Stomach smooth muscle (tissue), 2 donors: ENCODE results near the gene MAVS.

Experiments used
- H3K27ac ChIP-seq: one replicate; pipeline ENCODE4 v1.7.0; 2013; ENCODE audit warnings: mild to moderate bottlenecking, low read length, inconsistent platforms
- H3K27me3 ChIP-seq, 2 donors: one replicate each; pipeline ENCODE4 v1.7.0; 2013; ENCODE audit warnings: low read length in 2 of 2; ENCODE audit not compliant: insufficient read depth in 2 of 2, control insufficient read depth in 1 of 2
- H3K36me3 ChIP-seq, 2 donors: one replicate each; pipeline ENCODE4 v1.7.0; 2013; ENCODE audit warnings: low read length in 2 of 2; ENCODE audit not compliant: control insufficient read depth in 2 of 2, insufficient read depth in 2 of 2
- H3K4me1 ChIP-seq: one replicate; pipeline ENCODE4 v1.7.0; 2013; ENCODE audit warnings: low read length; ENCODE audit not compliant: control insufficient read depth, insufficient read depth
- H3K4me3 ChIP-seq, 2 donors: one replicate each; pipeline ENCODE4 v1.7.0; 2013; ENCODE audit warnings: low read length in 2 of 2
- H3K9ac ChIP-seq, 2 donors: one replicate each; pipeline ENCODE4 v1.7.0; 2013; ENCODE audit warnings: low read length in 2 of 2, mild to moderate bottlenecking in 1 of 2
- H3K9me3 ChIP-seq, 2 donors: one replicate each; pipeline ENCODE4 v1.7.0; 2013; ENCODE audit warnings: low read length in 2 of 2; ENCODE audit not compliant: control insufficient read depth in 2 of 2
- donor health status: healthy.
- donor health status: Pancreatic carcinoma.

Gene MAVS

DNA sequence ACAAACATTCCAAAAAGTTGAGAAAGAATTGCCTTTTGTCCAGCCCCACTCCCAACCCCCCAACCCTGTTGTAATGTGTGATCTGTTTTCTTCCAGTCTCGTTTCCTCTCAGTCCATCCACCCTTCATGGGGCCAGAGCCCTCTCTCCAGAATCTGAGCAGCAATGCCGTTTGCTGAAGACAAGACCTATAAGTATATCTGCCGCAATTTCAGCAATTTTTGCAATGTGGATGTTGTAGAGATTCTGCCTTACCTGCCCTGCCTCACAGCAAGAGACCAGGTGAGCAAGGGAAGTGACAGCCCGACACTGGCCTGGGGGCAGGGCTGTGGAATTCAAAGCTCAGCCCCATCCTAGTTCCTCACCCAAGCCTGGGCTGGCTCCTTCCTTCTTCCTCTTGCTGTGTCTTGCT, 7.8 kb downstream of the MAVS start:
- H3K27me3 ChIP-seq: no peaks in the 10 kb centered on the region
- no peak overlapping the region for H3K4me3 ChIP-seq
- no peaks in the 10 kb centered on the region for H3K9me3 ChIP-seq
- peaks cover 3% of the 10 kb centered on the region for H3K4me1 ChIP-seq
- H3K36me3 ChIP-seq: peaks cover 13 to 18% of the 10 kb centered on the region in 2 donors
- no peak overlapping the region for H3K9ac ChIP-seq
- H3K27ac ChIP-seq: no peak overlapping the region

- H3K4me1 ChIP-seq: peaks cover 3% of the 10 kb centered on the region
- H3K36me3 ChIP-seq: peaks cover 26 to 32% of the 10 kb centered on the region in 2 donors
- H3K9ac ChIP-seq: no peak overlapping the region
- H3K9me3 ChIP-seq: peaks cover 0 to 4% of the 10 kb centered on the region in 2 donors
- H3K27me3 ChIP-seq: no peaks in the 10 kb centered on the region
- H3K27ac ChIP-seq: no peak overlapping the region
- H3K4me3 ChIP-seq: no peak overlapping the region
Measured at GRCh38 chr20:3857405-3857804, 10.8 kb downstream of the MAVS start.

DNA sequence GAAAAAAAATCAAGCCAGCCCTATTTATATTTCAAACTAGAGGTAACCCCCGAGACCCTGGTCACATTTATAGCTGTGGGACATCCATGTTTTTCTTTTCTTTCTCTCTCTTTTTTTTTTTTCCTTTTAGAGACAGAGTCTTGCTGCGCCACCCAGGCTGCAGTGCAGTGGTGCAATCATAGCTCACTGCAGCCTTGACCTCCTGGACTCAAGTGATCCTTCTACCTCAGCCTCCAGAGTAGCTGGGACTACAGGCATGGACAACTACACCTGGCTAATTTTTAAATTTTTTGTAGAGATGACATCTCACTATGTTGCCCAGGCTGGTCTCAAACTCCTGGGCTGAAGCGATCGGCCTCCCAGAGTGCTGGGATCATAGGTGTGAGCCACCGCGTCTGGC, 12.1 kb downstream of the MAVS start:
- peaks cover 39 to 44% of the 10 kb centered on the region in 2 donors for H3K36me3 ChIP-seq

DNA sequence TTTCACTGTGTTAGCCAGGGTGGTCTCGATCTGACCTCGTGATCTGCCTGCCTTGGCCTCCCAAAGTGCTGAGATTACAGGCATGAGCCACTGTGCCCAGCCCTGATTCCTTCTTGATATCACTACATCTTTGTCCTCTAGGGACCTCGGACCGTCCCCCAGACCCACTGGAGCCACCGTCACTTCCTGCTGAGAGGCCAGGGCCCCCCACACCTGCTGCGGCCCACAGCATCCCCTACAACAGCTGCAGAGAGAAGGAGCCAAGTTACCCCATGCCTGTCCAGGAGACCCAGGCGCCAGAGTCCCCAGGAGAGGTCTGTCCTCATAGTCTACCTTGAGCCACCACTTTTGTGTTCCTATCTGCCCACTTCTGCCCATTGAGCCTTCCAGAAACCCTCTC, 14.6 kb downstream of the MAVS start:
- Histone ChIP-seq H3K9me3 (peaks cover 0 to 4% of the 10 kb centered on the region in 2 donors), H3K4me3 (no peak overlapping the region), H3K9ac (no peak overlapping the region)

More for the DNA sequence above, 12.1 kb downstream of the MAVS start:
- H3K9me3 ChIP-seq: peaks cover 0 to 4% of the 10 kb centered on the region in 2 donors
- peaks cover 3% of the 10 kb centered on the region for H3K4me1 ChIP-seq
- H3K27me3 ChIP-seq: no peaks in the 10 kb centered on the region
- H3K4me3 ChIP-seq: no peak overlapping the region
- no peak overlapping the region for H3K9ac ChIP-seq
- H3K27ac ChIP-seq: no peak overlapping the region

GRCh38 chr20:3862333-3862732, 15.7 kb downstream of the MAVS start:
- Histone ChIP-seq H3K4me3 (no peak overlapping the region), H3K9me3 (peaks cover 0 to 4% of the 10 kb centered on the region in 2 donors), H3K27me3 (no peaks in the 10 kb centered on the region), H3K4me1 (peaks cover 2% of the 10 kb centered on the region), H3K9ac (no peak overlapping the region), H3K27ac (no peak overlapping the region), H3K36me3 (peaks cover 60 to 64% of the 10 kb centered on the region in 2 donors)

More for the DNA sequence above, 14.6 kb downstream of the MAVS start:
- Histone ChIP-seq H3K27me3 (no peaks in the 10 kb centered on the region), H3K27ac (no peak overlapping the region), H3K36me3 (peaks cover 56 to 59% of the 10 kb centered on the region in 2 donors), H3K4me1 (no peaks in the 10 kb centered on the region)

GRCh38 chr20:3863317-3863716, 16.7 kb downstream of the MAVS start:
- H3K27me3 ChIP-seq: no peaks in the 10 kb centered on the region

GRCh38 chr20:3864518-3864917, 17.9 kb downstream of the MAVS start:
- Histone ChIP-seq H3K9ac (no peak overlapping the region), H3K4me1 (peaks cover 2% of the 10 kb centered on the region), H3K36me3 (peaks cover 52 to 58% of the 10 kb centered on the region in 2 donors), H3K4me3 (no peak overlapping the region), H3K27ac (no peak overlapping the region), H3K9me3 (peaks cover 0 to 4% of the 10 kb centered on the region in 2 donors), H3K27me3 (no peaks in the 10 kb centered on the region)

More at GRCh38 chr20:3863317-3863716, 16.7 kb downstream of the MAVS start:
- Histone ChIP-seq H3K9me3 (peaks cover 0 to 4% of the 10 kb centered on the region in 2 donors), H3K9ac (no peak overlapping the region), H3K27ac (no peak overlapping the region), H3K36me3 (peaks cover 52 to 58% of the 10 kb centered on the region in 2 donors), H3K4me1 (peaks cover 2% of the 10 kb centered on the region), H3K4me3 (no peak overlapping the region)

DNA sequence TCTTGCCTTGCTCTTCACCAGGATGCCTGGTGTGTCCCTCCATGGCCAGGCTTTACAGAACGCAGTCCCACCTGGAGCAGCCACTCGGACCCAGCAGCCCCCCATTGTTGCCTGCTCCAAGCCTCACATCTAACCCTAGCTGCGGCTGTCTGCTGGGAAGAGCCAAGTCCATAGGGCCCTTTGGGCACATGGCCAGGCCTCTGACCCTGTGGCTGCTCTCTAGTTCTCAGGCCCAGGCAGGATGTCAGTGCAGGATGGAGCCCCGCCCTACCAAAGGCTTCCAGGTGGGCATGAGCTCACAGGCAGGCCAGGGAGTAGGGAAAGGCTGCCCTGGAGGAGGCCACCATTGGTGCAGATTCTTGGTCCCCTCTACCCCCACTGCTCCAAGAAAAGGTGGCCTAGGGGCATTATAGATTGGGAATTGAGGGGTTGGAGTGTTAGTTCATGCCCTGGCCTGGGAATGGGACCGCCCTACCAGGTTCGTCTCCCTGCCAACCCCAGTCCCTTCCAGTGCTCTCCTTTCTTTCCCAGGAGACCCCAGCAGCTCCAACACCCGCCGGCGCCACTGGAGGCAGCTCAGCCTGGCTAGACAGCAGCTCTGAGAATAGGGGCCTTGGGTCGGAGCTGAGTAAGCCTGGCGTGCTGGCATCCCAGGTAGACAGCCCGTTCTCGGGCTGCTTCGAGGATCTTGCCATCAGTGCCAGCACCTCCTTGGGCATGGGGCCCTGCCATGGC, 18.7 kb downstream of the MAVS start:
- Histone ChIP-seq H3K27ac (no peak overlapping the region), H3K36me3 (peaks cover 52 to 57% of the 10 kb centered on the region in 2 donors), H3K4me3 (no peak overlapping the region), H3K4me1 (peaks cover 2% of the 10 kb centered on the region), H3K27me3 (no peaks in the 10 kb centered on the region), H3K9me3 (peaks cover 0 to 4% of the 10 kb centered on the region in 2 donors), H3K9ac (no peak overlapping the region)

DNA sequence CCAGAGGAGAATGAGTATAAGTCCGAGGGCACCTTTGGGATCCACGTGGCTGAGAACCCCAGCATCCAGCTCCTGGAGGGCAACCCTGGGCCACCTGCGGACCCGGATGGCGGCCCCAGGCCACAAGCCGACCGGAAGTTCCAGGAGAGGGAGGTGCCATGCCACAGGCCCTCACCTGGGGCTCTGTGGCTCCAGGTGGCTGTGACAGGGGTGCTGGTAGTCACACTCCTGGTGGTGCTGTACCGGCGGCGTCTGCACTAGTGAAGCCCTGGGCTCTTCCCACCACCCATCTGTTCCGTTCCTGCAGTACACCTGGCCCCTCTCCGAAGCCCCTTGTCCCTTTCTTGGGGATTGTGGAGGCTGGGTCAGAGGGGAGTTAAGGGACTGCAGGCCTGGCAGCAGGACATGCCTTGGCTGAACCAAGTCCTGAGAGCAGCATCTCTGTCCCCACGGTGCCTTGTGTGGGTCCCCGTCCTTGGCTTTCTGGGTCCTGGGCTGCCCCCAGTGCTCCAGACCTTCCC, 19.3 kb downstream of the MAVS start:
- peaks cover 0 to 4% of the 10 kb centered on the region in 2 donors for H3K9me3 ChIP-seq
- peaks cover 2% of the 10 kb centered on the region for H3K4me1 ChIP-seq
- no peak overlapping the region for H3K27ac ChIP-seq
- H3K27me3 ChIP-seq: no peaks in the 10 kb centered on the region
- H3K9ac ChIP-seq: no peak overlapping the region
- H3K4me3 ChIP-seq: no peak overlapping the region
- H3K36me3 ChIP-seq: peaks cover 52 to 57% of the 10 kb centered on the region in 2 donors

DNA sequence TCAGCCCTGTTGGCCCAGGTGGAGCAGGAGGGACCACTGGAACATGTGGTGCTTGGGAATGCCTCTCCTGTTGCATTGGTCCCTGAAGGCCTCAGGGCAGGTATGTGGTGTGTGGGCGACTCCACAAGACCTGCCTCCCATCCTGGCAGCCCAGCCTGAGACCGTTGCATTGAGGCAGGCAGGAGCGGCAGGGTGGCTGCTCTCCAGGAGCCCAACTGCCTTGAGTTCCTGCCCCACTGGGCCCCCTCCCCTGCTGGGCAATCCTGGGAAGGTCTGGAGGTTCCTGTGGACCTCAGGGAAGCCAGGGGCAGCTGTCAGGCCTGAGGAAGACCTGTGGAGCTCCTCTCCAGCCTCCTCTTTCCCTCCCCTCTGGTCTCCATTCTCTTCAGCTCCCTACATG, 19.8 kb downstream of the MAVS start:
- no peak overlapping the region for H3K9ac ChIP-seq
- H3K27me3 ChIP-seq: no peaks in the 10 kb centered on the region
- no peak overlapping the region for H3K27ac ChIP-seq

GRCh38 chr20:3867802-3868201, 21.2 kb downstream of the MAVS start:
- Histone ChIP-seq H3K27me3 (no peaks in the 10 kb centered on the region), H3K27ac (no peak overlapping the region), H3K9ac (no peak overlapping the region), H3K9me3 (no peaks in the 10 kb centered on the region), H3K36me3 (peaks cover 40 to 43% of the 10 kb centered on the region in 2 donors), H3K4me3 (no peak overlapping the region), H3K4me1 (peaks cover 5% of the 10 kb centered on the region)

More for the DNA sequence above, 19.8 kb downstream of the MAVS start:
- no peak overlapping the region for H3K4me3 ChIP-seq
- peaks cover 4% of the 10 kb centered on the region for H3K4me1 ChIP-seq
- H3K36me3 ChIP-seq: peaks cover 50 to 56% of the 10 kb centered on the region in 2 donors
- H3K9me3 ChIP-seq: peaks cover 0 to 4% of the 10 kb centered on the region in 2 donors
